WI38 (cell line): Measurements from ENCODE around the gene KDM2B.
A peak's percentile ranks its signal among the peaks of the same experiment; 100 is the strongest.

ENCODE experiments used
- H3K4me3 ChIP-seq: 2 replicates; pipeline ENCODE4 v1.5.1; 2011; ENCODE audit warnings: low read depth, mild to moderate bottlenecking, control low read depth, low read length
- TF ChIP-seq, protein P1 (sequence below): IDR thresholded peaks from 2 replicates; pipeline ENCODE4 v1.5.1; 2012; ENCODE audit warnings: low read depth, mild to moderate bottlenecking, control low read depth, low read length

The KDM2B gene

GRCh38 chr12:121576851-121577391 is 3.9 kb downstream of the KDM2B start:
- TF ChIP-seq, protein P1, sequence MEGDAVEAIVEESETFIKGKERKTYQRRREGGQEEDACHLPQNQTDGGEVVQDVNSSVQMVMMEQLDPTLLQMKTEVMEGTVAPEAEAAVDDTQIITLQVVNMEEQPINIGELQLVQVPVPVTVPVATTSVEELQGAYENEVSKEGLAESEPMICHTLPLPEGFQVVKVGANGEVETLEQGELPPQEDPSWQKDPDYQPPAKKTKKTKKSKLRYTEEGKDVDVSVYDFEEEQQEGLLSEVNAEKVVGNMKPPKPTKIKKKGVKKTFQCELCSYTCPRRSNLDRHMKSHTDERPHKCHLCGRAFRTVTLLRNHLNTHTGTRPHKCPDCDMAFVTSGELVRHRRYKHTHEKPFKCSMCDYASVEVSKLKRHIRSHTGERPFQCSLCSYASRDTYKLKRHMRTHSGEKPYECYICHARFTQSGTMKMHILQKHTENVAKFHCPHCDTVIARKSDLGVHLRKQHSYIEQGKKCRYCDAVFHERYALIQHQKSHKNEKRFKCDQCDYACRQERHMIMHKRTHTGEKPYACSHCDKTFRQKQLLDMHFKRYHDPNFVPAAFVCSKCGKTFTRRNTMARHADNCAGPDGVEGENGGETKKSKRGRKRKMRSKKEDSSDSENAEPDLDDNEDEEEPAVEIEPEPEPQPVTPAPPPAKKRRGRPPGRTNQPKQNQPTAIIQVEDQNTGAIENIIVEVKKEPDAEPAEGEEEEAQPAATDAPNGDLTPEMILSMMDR, result no peak
- H3K4me3 ChIP-seq, result peak overlapping the region; percentile 27

DNA sequence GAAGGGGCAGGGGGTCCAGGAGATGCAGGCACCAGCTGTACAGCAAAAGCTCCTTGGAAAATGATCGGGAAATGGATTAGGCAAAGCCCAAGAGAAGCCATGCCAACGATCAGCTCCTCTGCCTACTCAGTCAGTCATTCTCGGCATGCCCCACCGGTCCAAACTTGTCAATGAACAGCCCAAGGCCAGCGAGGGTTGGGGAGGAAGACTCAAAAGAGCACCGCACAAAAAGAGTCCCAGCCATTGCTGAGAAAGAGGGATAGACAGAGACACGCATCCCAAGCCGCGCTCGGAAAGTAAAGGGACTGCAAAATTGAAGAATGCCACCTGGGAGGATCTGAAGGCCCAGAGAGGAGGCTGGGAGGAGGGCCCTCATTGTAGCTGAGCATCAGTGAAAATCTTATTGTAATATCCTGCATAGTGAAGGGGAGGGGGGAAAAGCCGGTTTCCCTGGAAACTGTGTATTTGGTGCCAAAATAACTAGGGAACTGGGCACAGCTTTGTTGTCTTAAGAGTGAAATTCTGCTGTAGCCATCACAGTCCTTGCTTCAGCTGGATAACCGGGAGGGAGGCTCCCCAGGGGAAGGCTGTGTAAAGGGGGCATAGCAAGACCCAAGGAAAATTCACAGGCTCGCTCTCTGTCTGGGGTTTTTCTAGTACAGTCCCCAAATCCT is 4.7 kb downstream of the KDM2B start:
- TF ChIP-seq, protein P1, result no peak
- peak overlapping the region; percentile 27 for H3K4me3 ChIP-seq

DNA sequence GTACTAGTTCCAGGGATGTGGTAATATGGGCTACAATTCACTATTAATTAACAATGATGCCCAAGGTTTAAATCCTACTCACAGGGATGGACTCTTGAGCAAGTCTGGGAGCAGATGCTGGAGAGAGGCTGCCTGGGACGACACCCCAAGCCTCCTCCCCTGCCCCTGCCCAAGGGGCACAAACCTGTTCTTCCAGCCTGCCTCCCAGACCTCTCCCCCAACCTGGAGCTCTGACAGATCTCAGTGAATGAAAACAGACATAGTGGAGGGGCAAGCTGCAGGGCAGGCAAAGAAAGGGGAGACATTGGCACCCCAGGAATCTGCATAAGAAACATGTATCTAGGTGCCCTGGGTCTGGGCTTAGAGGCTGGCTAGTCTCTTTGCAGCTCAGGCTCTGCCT is 5.8 kb downstream of the KDM2B start:
- TF ChIP-seq, protein P1, result no peak
- no peak overlapping the region for H3K4me3 ChIP-seq

DNA sequence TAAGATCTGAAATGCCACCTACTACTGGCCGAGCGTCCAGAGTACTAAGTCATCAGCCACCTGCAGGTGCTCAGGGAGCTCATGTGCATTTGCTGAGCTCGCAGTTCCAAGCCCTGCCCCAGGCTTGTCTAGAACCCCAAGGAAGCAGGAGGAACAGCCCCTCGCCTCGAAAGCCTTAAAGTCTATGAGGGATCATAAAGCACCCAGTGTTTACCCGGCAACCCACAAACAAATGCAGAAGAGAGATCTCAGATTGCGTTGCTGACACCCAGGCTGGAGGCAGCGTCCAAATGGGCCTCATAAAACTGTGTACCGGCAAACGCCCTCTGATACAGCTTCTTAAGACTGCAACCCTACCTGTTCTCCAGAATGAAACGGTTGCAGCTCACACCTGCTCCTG is 6.8 kb downstream of the KDM2B start:
- H3K4me3 ChIP-seq, result no peak overlapping the region
- TF ChIP-seq, protein P1, result no peak

GRCh38 chr12:121571920-121572319 is 8.9 kb downstream of the KDM2B start:
- TF ChIP-seq, protein P1, result no peak
- no peak overlapping the region for H3K4me3 ChIP-seq

GRCh38 chr12:121570467-121571283 is 10.1 kb downstream of the KDM2B start:
- TF ChIP-seq, protein P1, result no peak
- no peak overlapping the region for H3K4me3 ChIP-seq
